ENCODE results near the gene NPBWR2.

NPBWR2 gene

GRCh38 chr20:64077876-64078551, 29.4 kb downstream of the NPBWR2 start:
- peaks cover 33% of the 10 kb centered on the region for H3K4me1 ChIP-seq (ENCODE audit: control insufficient read depth, insufficient read depth, low read length)
- H3K27me3 ChIP-seq (ENCODE audit: control insufficient read depth, insufficient read depth, low read length, poor library complexity, severe bottlenecking), result peaks cover 31% of the 10 kb centered on the region
- no peak overlapping the region for H3K27ac ChIP-seq (ENCODE audit: insufficient read depth, low read depth, low read length, poor library complexity, severe bottlenecking)
- no peaks in the 10 kb centered on the region for H3K9me3 ChIP-seq (ENCODE audit: control insufficient read depth, low read length)
- H3K4me3 ChIP-seq (ENCODE audit: insufficient read depth, low read depth, low read length), result no peak overlapping the region
- H3K36me3 ChIP-seq (ENCODE audit: control insufficient read depth, insufficient read depth, low read length), result no peaks in the 10 kb centered on the region
- WGBS, 2 experiments, result 81 to 82% methylated on average over 15 of the region's 15 CpGs

GRCh38 chr20:64077541-64077875, 29.9 kb downstream of the NPBWR2 start:
- Histone ChIP-seq H3K9me3 (ENCODE audit: control insufficient read depth, low read length) (no peaks in the 10 kb centered on the region), H3K36me3 (ENCODE audit: control insufficient read depth, insufficient read depth, low read length) (no peaks in the 10 kb centered on the region), H3K27me3 (ENCODE audit: control insufficient read depth, insufficient read depth, low read length, poor library complexity, severe bottlenecking) (peaks cover 26% of the 10 kb centered on the region), H3K4me3 (ENCODE audit: insufficient read depth, low read depth, low read length) (no peak overlapping the region), H3K4me1 (ENCODE audit: control insufficient read depth, insufficient read depth, low read length) (peaks cover 31% of the 10 kb centered on the region), H3K27ac (ENCODE audit: insufficient read depth, low read depth, low read length, poor library complexity, severe bottlenecking) (no peak overlapping the region)
- 94 to 96% methylated on average over 7 of the region's 7 CpGs for WGBS, 2 experiments

- Histone ChIP-seq H3K27me3 (ENCODE audit: control insufficient read depth, insufficient read depth, low read length, poor library complexity, severe bottlenecking) (peaks cover 22% of the 10 kb centered on the region), H3K36me3 (ENCODE audit: control insufficient read depth, insufficient read depth, low read length) (no peaks in the 10 kb centered on the region), H3K27ac (ENCODE audit: insufficient read depth, low read depth, low read length, poor library complexity, severe bottlenecking) (no peak overlapping the region), H3K4me1 (ENCODE audit: control insufficient read depth, insufficient read depth, low read length) (peaks cover 27% of the 10 kb centered on the region), H3K4me3 (ENCODE audit: insufficient read depth, low read depth, low read length) (no peak overlapping the region), H3K9me3 (ENCODE audit: control insufficient read depth, low read length) (no peaks in the 10 kb centered on the region)
- WGBS, 2 experiments, result 94 to 95% methylated on average over 8 of the region's 8 CpGs
Measured at GRCh38 chr20:64077094-64077493, 30.3 kb downstream of the NPBWR2 start.

- Histone ChIP-seq H3K36me3 (ENCODE audit: control insufficient read depth, insufficient read depth, low read length) (no peaks in the 10 kb centered on the region), H3K4me1 (ENCODE audit: control insufficient read depth, insufficient read depth, low read length) (peaks cover 24% of the 10 kb centered on the region), H3K27me3 (ENCODE audit: control insufficient read depth, insufficient read depth, low read length, poor library complexity, severe bottlenecking) (peaks cover 14% of the 10 kb centered on the region), H3K27ac (ENCODE audit: insufficient read depth, low read depth, low read length, poor library complexity, severe bottlenecking) (no peak overlapping the region), H3K9me3 (ENCODE audit: control insufficient read depth, low read length) (no peaks in the 10 kb centered on the region), H3K4me3 (ENCODE audit: insufficient read depth, low read depth, low read length) (no peak overlapping the region)
- 94 to 95% methylated on average over 22 of the region's 22 CpGs for WGBS, 2 experiments
Measured at GRCh38 chr20:64076061-64076997, 31.0 kb downstream of the NPBWR2 start.

- H3K27me3 ChIP-seq (ENCODE audit: control insufficient read depth, insufficient read depth, low read length, poor library complexity, severe bottlenecking), result peaks cover 6% of the 10 kb centered on the region
- peaks cover 17% of the 10 kb centered on the region for H3K4me1 ChIP-seq (ENCODE audit: control insufficient read depth, insufficient read depth, low read length)
- H3K27ac ChIP-seq (ENCODE audit: insufficient read depth, low read depth, low read length, poor library complexity, severe bottlenecking), result no peak overlapping the region
- H3K4me3 ChIP-seq (ENCODE audit: insufficient read depth, low read depth, low read length), result no peak overlapping the region
- no peaks in the 10 kb centered on the region for H3K9me3 ChIP-seq (ENCODE audit: control insufficient read depth, low read length)
- 90 to 92% methylated on average over 12 of the region's 12 CpGs for WGBS, 2 experiments
- no peaks in the 10 kb centered on the region for H3K36me3 ChIP-seq (ENCODE audit: control insufficient read depth, insufficient read depth, low read length)
Measured at GRCh38 chr20:64075556-64075955, 31.8 kb downstream of the NPBWR2 start.

GRCh38 chr20:64074963-64075362, 32.4 kb downstream of the NPBWR2 start:
- Histone ChIP-seq H3K27me3 (ENCODE audit: control insufficient read depth, insufficient read depth, low read length, poor library complexity, severe bottlenecking) (peaks cover under 1% of the 10 kb centered on the region), H3K4me1 (ENCODE audit: control insufficient read depth, insufficient read depth, low read length) (peaks cover 16% of the 10 kb centered on the region), H3K27ac (ENCODE audit: insufficient read depth, low read depth, low read length, poor library complexity, severe bottlenecking) (no peak overlapping the region), H3K9me3 (ENCODE audit: control insufficient read depth, low read length) (no peaks in the 10 kb centered on the region), H3K4me3 (ENCODE audit: insufficient read depth, low read depth, low read length) (no peak overlapping the region), H3K36me3 (ENCODE audit: control insufficient read depth, insufficient read depth, low read length) (no peaks in the 10 kb centered on the region)
- 94 to 96% methylated on average over 8 of the region's 8 CpGs for WGBS, 2 experiments

GRCh38 chr20:64074184-64074789, 33.1 kb downstream of the NPBWR2 start:
- 94 to 95% methylated on average over 28 of the region's 28 CpGs for WGBS, 2 experiments
- Histone ChIP-seq H3K27ac (ENCODE audit: insufficient read depth, low read depth, low read length, poor library complexity, severe bottlenecking) (no peak overlapping the region), H3K36me3 (ENCODE audit: control insufficient read depth, insufficient read depth, low read length) (no peaks in the 10 kb centered on the region), H3K4me3 (ENCODE audit: insufficient read depth, low read depth, low read length) (no peak overlapping the region), H3K4me1 (ENCODE audit: control insufficient read depth, insufficient read depth, low read length) (peaks cover 15% of the 10 kb centered on the region), H3K9me3 (ENCODE audit: control insufficient read depth, low read length) (no peaks in the 10 kb centered on the region), H3K27me3 (ENCODE audit: control insufficient read depth, insufficient read depth, low read length, poor library complexity, severe bottlenecking) (no peaks in the 10 kb centered on the region)

GRCh38 chr20:64073476-64074183, 33.7 kb downstream of the NPBWR2 start:
- H3K9me3 ChIP-seq (ENCODE audit: control insufficient read depth, low read length), result no peaks in the 10 kb centered on the region
- H3K27ac ChIP-seq (ENCODE audit: insufficient read depth, low read depth, low read length, poor library complexity, severe bottlenecking), result no peak overlapping the region
- H3K36me3 ChIP-seq (ENCODE audit: control insufficient read depth, insufficient read depth, low read length), result no peaks in the 10 kb centered on the region
- peaks cover 9% of the 10 kb centered on the region for H3K4me1 ChIP-seq (ENCODE audit: control insufficient read depth, insufficient read depth, low read length)
- 93 to 94% methylated on average over 37 of the region's 37 CpGs for WGBS, 2 experiments
- no peak overlapping the region for H3K4me3 ChIP-seq (ENCODE audit: insufficient read depth, low read depth, low read length)
- no peaks in the 10 kb centered on the region for H3K27me3 ChIP-seq (ENCODE audit: control insufficient read depth, insufficient read depth, low read length, poor library complexity, severe bottlenecking)

GRCh38 chr20:64072498-64073063, 34.8 kb downstream of the NPBWR2 start:
- Histone ChIP-seq H3K27me3 (ENCODE audit: control insufficient read depth, insufficient read depth, low read length, poor library complexity, severe bottlenecking) (no peaks in the 10 kb centered on the region), H3K9me3 (ENCODE audit: control insufficient read depth, low read length) (no peaks in the 10 kb centered on the region), H3K4me3 (ENCODE audit: insufficient read depth, low read depth, low read length) (no peak overlapping the region), H3K36me3 (ENCODE audit: control insufficient read depth, insufficient read depth, low read length) (no peaks in the 10 kb centered on the region), H3K27ac (ENCODE audit: insufficient read depth, low read depth, low read length, poor library complexity, severe bottlenecking) (no peak overlapping the region), H3K4me1 (ENCODE audit: control insufficient read depth, insufficient read depth, low read length) (no peaks in the 10 kb centered on the region)
- 92 to 94% methylated on average over 14 of the region's 14 CpGs for WGBS, 2 experiments
